ENCODE measurements around the gene CPA4.
A peak's percentile ranks its signal among the peaks of the same experiment; 100 is the strongest.

CPA4 gene

GRCh38 chr7:130366564-130366963, 73.6 kb downstream of the CPA4 start:
- DNase-seq, result no peak

- DNase-seq, result no peak
These were observed 74.3 kb downstream of the CPA4 start for GRCh38 chr7:130367088-130367755.

DNA sequence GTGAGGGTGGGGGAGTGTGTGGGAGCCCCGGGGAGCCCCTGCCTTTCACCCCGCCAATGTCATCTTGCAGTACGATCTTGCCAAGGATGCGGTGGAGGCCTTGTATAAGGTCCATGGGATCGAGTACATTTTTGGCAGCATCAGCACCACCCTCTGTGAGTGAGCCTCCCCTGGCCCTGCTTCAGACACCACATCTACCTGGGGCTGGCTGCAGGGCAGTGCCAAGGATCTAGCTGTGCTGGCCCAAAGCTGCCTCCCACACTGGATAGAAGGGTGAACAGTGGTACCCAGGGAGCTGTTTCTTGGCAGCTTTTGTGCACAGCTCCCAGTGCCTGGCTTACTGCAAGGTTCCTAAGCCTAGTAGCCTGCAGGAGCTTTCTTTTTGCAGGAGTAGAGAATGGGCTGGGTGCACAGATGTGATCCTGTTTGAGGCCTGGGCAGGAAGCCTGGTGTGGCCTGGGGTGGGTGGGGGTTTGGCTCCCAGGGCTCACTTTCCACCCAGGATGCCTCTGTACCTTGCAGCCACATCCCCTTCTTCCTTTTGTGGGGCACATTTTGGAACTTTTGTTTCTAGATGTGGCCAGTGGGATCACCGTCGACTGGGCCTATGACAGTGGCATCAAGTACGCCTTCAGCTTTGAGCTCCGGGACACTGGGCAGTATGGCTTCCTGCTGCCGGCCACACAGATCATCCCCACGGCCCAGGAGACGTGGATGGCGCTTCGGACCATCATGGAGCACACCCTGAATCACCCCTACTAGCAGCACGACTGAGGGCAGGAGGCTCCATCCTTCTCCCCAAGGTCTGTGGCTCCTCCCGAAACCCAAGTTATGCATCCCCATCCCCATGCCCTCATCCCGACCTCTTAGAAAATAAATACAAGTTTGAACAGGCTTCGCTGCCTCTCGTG, 75.1 kb downstream of the CPA4 start:
- DNase-seq, result no peak

- DNase-seq, result peak in 1 of 2 donors; percentile 46
These were observed 76.2 kb downstream of the CPA4 start for GRCh38 chr7:130369110-130369711.

- no peak for DNase-seq
These were observed 77.0 kb downstream of the CPA4 start for GRCh38 chr7:130369831-130370550.

GRCh38 chr7:130371046-130371445, 78.1 kb downstream of the CPA4 start:
- no peak for DNase-seq

GRCh38 chr7:130372402-130373165, 79.6 kb downstream of the CPA4 start:
- no peak for DNase-seq

Measured in bone marrow (tissue), 2 donors.